DOHH2 (cell line): Measurements from ENCODE around the gene RASAL2.

Source experiments
- EZH2phosphoT487 ChIP-seq: fragments of 200-600 bp; sonication (generic); IDR thresholded peaks from 2 replicates; pipeline ENCODE4 v1.6.1; 2017; ENCODE audit warnings: borderline replicate concordance, mild to moderate bottlenecking, antibody characterized with exemption, low read length, moderate library complexity, mixed read lengths
- TF ChIP-seq, protein P1 (sequence below): fragments of 200-600 bp; sonication (generic); IDR thresholded peaks from one replicate; pipeline ENCODE4 v1.5.1; 2014; ENCODE audit warnings: antibody characterized with exemption, mild to moderate bottlenecking, low read depth, low read length; ENCODE audit not compliant: poor library complexity, severe bottlenecking

DNA sequence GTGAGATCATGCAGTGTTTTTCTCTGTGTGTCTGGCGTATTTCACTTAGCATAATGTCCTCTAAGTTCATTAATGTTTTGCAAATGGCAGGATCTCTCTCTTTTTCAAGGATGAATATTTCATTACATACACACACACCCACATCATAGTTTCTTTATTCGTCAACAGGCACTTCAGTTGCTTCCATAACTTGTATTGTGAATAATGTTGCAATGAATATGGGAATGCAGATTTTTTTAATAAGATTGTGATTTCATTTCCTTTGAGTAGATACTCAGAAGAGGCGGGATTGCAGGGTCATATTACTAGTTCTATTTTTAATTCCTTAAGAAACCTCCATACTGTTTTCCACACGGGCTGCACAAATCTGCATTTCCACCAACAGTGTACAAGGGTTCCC, 268.8 kb downstream of the RASAL2 start:
- TF ChIP-seq, protein P1, sequence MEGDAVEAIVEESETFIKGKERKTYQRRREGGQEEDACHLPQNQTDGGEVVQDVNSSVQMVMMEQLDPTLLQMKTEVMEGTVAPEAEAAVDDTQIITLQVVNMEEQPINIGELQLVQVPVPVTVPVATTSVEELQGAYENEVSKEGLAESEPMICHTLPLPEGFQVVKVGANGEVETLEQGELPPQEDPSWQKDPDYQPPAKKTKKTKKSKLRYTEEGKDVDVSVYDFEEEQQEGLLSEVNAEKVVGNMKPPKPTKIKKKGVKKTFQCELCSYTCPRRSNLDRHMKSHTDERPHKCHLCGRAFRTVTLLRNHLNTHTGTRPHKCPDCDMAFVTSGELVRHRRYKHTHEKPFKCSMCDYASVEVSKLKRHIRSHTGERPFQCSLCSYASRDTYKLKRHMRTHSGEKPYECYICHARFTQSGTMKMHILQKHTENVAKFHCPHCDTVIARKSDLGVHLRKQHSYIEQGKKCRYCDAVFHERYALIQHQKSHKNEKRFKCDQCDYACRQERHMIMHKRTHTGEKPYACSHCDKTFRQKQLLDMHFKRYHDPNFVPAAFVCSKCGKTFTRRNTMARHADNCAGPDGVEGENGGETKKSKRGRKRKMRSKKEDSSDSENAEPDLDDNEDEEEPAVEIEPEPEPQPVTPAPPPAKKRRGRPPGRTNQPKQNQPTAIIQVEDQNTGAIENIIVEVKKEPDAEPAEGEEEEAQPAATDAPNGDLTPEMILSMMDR, result no peak
- TF ChIP-seq EZH2phosphoT487, result no peak
